ENCODE measurements around the gene POPDC2. TPM values are rescaled to one million over a fixed set of nuclear protein-coding genes. Genes with fewer than 3 reads are reported as not detected.

POPDC2 gene
- total and polyA plus RNA-seq, 2 donors (not counting 3 experiments of a cell fraction or from before 2014, with no cell fraction given) = 0.57 to 0.66 TPM

DNA sequence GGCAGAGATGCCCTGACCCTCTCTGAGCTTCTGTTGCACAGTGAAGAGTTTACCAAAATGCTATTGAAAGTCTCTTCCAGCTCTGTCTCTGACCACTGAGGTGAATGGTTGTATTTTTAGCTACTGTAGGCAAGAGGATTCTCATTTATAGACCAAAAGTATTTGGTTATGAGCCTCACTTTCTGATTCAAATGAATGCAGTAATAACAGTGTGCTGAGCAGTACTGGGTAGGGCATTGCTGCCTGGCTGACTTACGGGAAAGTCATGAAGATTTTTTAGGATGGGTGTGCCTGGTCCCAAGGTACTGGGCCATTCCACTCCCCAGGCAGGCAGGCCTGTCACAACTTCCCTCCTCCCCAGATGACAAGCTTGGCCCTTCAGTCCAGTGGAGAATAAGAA lies 47.2 kb downstream of the POPDC2 start:
- H3K9ac ChIP-seq (replicated peaks; ENCODE audit: extremely low read depth, insufficient read depth, low read length) = no peak overlapping the region
- POLR2A ChIA-PET = no interaction called here
- H3K9me1 ChIP-seq (replicated peaks; ENCODE audit: control insufficient read depth, extremely low read depth, insufficient read depth, low read length) = no peaks in the 10 kb centered on the region
- no TSS peak for BruUV-seq (replicated peaks)
- dilution Hi-C loops (cut with MboI; ENCODE audit: extremely low pct_ligation_motif_present, low sequenced_read_pairs) (no loop called here), intact Hi-C loops (cut with micrococcal nuclease) (no loop called here)
- no peak for TF ChIP-seq POLR2A (IDR thresholded peaks at IDR 0.05; ENCODE audit: low read depth, low read length)
- no peak for TF ChIP-seq MYC (IDR thresholded peaks at IDR 0.05; ENCODE audit: low read depth, low read length)
- no peak for TF ChIP-seq JUN (IDR thresholded peaks at IDR 0.05; ENCODE audit: borderline replicate concordance, insufficient read depth, insufficient read length, low read depth)
- TF ChIP-seq FOS (IDR thresholded peaks at IDR 0.05; ENCODE audit: borderline replicate concordance, insufficient read depth, low read length) = no peak
- TF ChIP-seq, protein P1, sequence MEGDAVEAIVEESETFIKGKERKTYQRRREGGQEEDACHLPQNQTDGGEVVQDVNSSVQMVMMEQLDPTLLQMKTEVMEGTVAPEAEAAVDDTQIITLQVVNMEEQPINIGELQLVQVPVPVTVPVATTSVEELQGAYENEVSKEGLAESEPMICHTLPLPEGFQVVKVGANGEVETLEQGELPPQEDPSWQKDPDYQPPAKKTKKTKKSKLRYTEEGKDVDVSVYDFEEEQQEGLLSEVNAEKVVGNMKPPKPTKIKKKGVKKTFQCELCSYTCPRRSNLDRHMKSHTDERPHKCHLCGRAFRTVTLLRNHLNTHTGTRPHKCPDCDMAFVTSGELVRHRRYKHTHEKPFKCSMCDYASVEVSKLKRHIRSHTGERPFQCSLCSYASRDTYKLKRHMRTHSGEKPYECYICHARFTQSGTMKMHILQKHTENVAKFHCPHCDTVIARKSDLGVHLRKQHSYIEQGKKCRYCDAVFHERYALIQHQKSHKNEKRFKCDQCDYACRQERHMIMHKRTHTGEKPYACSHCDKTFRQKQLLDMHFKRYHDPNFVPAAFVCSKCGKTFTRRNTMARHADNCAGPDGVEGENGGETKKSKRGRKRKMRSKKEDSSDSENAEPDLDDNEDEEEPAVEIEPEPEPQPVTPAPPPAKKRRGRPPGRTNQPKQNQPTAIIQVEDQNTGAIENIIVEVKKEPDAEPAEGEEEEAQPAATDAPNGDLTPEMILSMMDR (IDR thresholded peaks at IDR 0.05; ENCODE audit: extremely low read depth in 1 of 2, insufficient read depth in 1 of 2, low read depth in 1 of 2, low read length in 2 of 2) = no peak
- TF ChIP-seq, protein P2, sequence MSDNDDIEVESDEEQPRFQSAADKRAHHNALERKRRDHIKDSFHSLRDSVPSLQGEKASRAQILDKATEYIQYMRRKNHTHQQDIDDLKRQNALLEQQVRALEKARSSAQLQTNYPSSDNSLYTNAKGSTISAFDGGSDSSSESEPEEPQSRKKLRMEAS (IDR thresholded peaks at IDR 0.05; ENCODE audit: insufficient read depth, insufficient read length) = no peak
- no peak for TF ChIP-seq EZH2 (IDR thresholded peaks at IDR 0.05; ENCODE audit: borderline replicate concordance, low read depth, low read length, severe bottlenecking)
- no peak for TF ChIP-seq POLR2AphosphoS5 (IDR thresholded peaks at IDR 0.05; ENCODE audit: insufficient read depth, low read depth, low read length)
- no peak for TF ChIP-seq GATA2 (IDR thresholded peaks at IDR 0.05; ENCODE audit: insufficient read depth, insufficient read length, low read depth, low read length)
- H3K36me3 ChIP-seq (ENCODE audit: control insufficient read depth in 2 of 2, extremely low read depth in 1 of 2, insufficient read depth in 2 of 2, low read length in 2 of 2) = no peaks in the 10 kb centered on the region
- no peaks in the 10 kb centered on the region for H3K4me1 ChIP-seq (ENCODE audit: control insufficient read depth, extremely low read depth, insufficient read depth, low read length)
- FAIRE-seq = no peak
- CTCF ChIA-PET = interaction anchor here (1.1 to 1.2 kb wide), 2 partner anchors 13 to 18 kb away, joined by 4 read pairs; no protein-coding TSS in a partner anchor
- DNase-seq (ENCODE audit: low read depth, low spot score) = no peak
- H3K79me2 ChIP-seq (ENCODE audit: control insufficient read depth, insufficient read depth, low read length) = no peaks in the 10 kb centered on the region
- H3K4me2 ChIP-seq (ENCODE audit: insufficient read depth, low read length) = no peak overlapping the region
- H3K9me3 ChIP-seq (replicated peaks; ENCODE audit: control insufficient read depth, insufficient read depth, low read length) = no peaks in the 10 kb centered on the region
- no peak overlapping the region for H3K27ac ChIP-seq (ENCODE audit: insufficient read depth, low read depth, low read length)
- H2AFZ ChIP-seq (ENCODE audit: low read depth, low read length) = no peak overlapping the region
- H3K27me3 ChIP-seq (ENCODE audit: control insufficient read depth in 2 of 2, insufficient read depth in 2 of 2, low read length in 2 of 2) = peaks cover 5 to 11% of the 10 kb centered on the region in 2 experiments
- H4K20me1 ChIP-seq (replicated peaks; ENCODE audit: control insufficient read depth, extremely low read depth, insufficient read depth, low read length) = no peaks in the 10 kb centered on the region
- H3K4me3 ChIP-seq (replicated peaks in 1 of 3; ENCODE audit: insufficient read depth in 1 of 3, low read depth in 1 of 3, low read length in 3 of 3) = no peak overlapping the region

Data from endothelial cell of umbilical vein (primary cell).